CD4-positive, alpha-beta T cell treated with Interleukin-10 for 1 hour (primary cell): Measurements from ENCODE around the gene HNF4A.

Experiments used
- DNase-seq: peaks from one replicate; pipeline ENCODE4 v3.0.0-alpha.2; 2020

Gene HNF4A

GRCh38 chr20:44393608-44394451 lies 38.3 kb downstream of the HNF4A start:
- DNase-seq, result no peak

- no peak for DNase-seq
These were observed 38.9 kb downstream of the HNF4A start for GRCh38 chr20:44394452-44394701.

- no peak for DNase-seq
These were observed 39.4 kb downstream of the HNF4A start for GRCh38 chr20:44394702-44395460.

- no peak for DNase-seq
These were observed 40.2 kb downstream of the HNF4A start for GRCh38 chr20:44395461-44396340.

GRCh38 chr20:44396369-44397130 lies 41.1 kb downstream of the HNF4A start:
- no peak for DNase-seq

GRCh38 chr20:44398335-44398734 lies 42.8 kb downstream of the HNF4A start:
- no peak for DNase-seq

- no peak for DNase-seq
These were observed 43.9 kb downstream of the HNF4A start for GRCh38 chr20:44399446-44399845.

GRCh38 chr20:44400671-44400969 lies 45.1 kb downstream of the HNF4A start:
- DNase-seq, result no peak

GRCh38 chr20:44400970-44401769 lies 45.7 kb downstream of the HNF4A start:
- DNase-seq, result no peak

GRCh38 chr20:44401770-44402390 lies 46.4 kb downstream of the HNF4A start:
- no peak for DNase-seq

- DNase-seq, result no peak
These were observed 47.1 kb downstream of the HNF4A start for GRCh38 chr20:44402391-44403193.

GRCh38 chr20:44403194-44404112 lies 48.0 kb downstream of the HNF4A start:
- DNase-seq, result no peak

GRCh38 chr20:44404204-44405181 lies 49.0 kb downstream of the HNF4A start:
- no peak for DNase-seq

- no peak for DNase-seq
These were observed 49.8 kb downstream of the HNF4A start for GRCh38 chr20:44405257-44405656.

- no peak for DNase-seq
These were observed 50.5 kb downstream of the HNF4A start for GRCh38 chr20:44405785-44406571.

- DNase-seq, result no peak
These were observed 51.2 kb downstream of the HNF4A start for GRCh38 chr20:44406572-44407137.
